DND-41 (cell line): ENCODE measurements around the gene PLEKHM3.

Source experiments
- CTCF ChIP-seq: IDR thresholded peaks from 2 replicates; pipeline ENCODE4 v1.5.1; 2012; ENCODE audit warnings: borderline replicate concordance, low read length, moderate library complexity, mild to moderate bottlenecking; ENCODE audit not compliant: poor library complexity, severe bottlenecking; ENCODE audit errors: extremely low read depth
- EZH2 ChIP-seq: IDR thresholded peaks from 3 replicates; pipeline ENCODE4 v1.6.1; 2012; ENCODE audit warnings: borderline replicate concordance, low read depth, mild to moderate bottlenecking, moderate library complexity, low read length, inconsistent platforms; ENCODE audit not compliant: severe bottlenecking

- TF ChIP-seq CTCF (no peak), EZH2 (no peak)
Measured at GRCh38 chr2:208025037-208025813, at the start of gene PLEKHM3.
